Measurements from ENCODE around the gene LDB2. TPM values are rescaled to one million over a fixed set of nuclear protein-coding genes. Genes with fewer than 3 reads are reported as not detected.

The LDB2 gene
- total and polyA plus RNA-seq, 2 of the 8 experiments (the other 6 are each of a cell fraction or from before 2014, with no cell fraction given), result 57.0 to 140 TPM

GRCh38 chr4:16853640-16854039, 44.8 kb downstream of the LDB2 start (continued):
- no peak for TF ChIP-seq YY1 (IDR thresholded peaks at IDR 0.05; ENCODE audit: low read depth, low read length)
- no peak for TF ChIP-seq TAF7 (optimal IDR thresholded peaks at IDR 0.05; ENCODE audit: borderline replicate concordance, low read depth, low read length)
- TF ChIP-seq CBX5 (IDR thresholded peaks at IDR 0.05; ENCODE audit: low read depth, low read length), result no peak
- no peak for TF ChIP-seq EZH2 (IDR thresholded peaks at IDR 0.05; ENCODE audit: low read depth, low read length, severe bottlenecking)
- TF ChIP-seq CHD2 (IDR thresholded peaks at IDR 0.05; ENCODE audit: low read length), result no peak
- TF ChIP-seq USF2 (IDR thresholded peaks at IDR 0.05; ENCODE audit: low read length), result no peak

Measured in H1 (cell line).